Measurements from ENCODE around the gene TOR1B.

TOR1B gene

GRCh38 chr9:129815278-129815677 lies 12.3 kb downstream of the TOR1B start:
- DNase-seq, result no peak

GRCh38 chr9:129816501-129817435 lies 13.8 kb downstream of the TOR1B start:
- no peak for DNase-seq

- no peak for DNase-seq
Measured at GRCh38 chr9:129822898-129823541, 20.0 kb downstream of the TOR1B start.

GRCh38 chr9:129823542-129823934 lies 20.6 kb downstream of the TOR1B start:
- no peak for DNase-seq

- peak; percentile 91 for DNase-seq
Measured at GRCh38 chr9:129823935-129824601, 21.1 kb downstream of the TOR1B start, which contains the start of gene TOR1A. Gene TOR1A (minus strand): TSS chr9:129824136. CDS start chr9:129824085, 51 bp downstream.

GRCh38 chr9:129826344-129826743 lies 23.4 kb downstream of the TOR1B start:
- no peak for DNase-seq

GRCh38 chr9:129826759-129827158 lies 23.8 kb downstream of the TOR1B start:
- no peak for DNase-seq

- no peak for DNase-seq
Measured at GRCh38 chr9:129828051-129828450, 25.1 kb downstream of the TOR1B start.

- no peak for DNase-seq
Measured at GRCh38 chr9:129828969-129829368, 26.0 kb downstream of the TOR1B start.

- DNase-seq, result no peak
Measured at GRCh38 chr9:129832982-129833381, 30.0 kb downstream of the TOR1B start.

GRCh38 chr9:129834489-129835127 lies 31.6 kb downstream of the TOR1B start:
- no peak for DNase-seq

- DNase-seq, result peak; percentile 85
Measured at GRCh38 chr9:129835128-129835859, 32.3 kb downstream of the TOR1B start, which contains the start of the genes C9orf78 and USP20. Gene C9orf78 (minus strand): TSS chr9:129835275. CDS start chr9:129835221, 54 bp downstream. Gene USP20 (plus strand): TSS chr9:129835458. CDS start chr9:129852556, 17,098 bp downstream.

- no peak for DNase-seq
Measured at GRCh38 chr9:129835860-129836223, 32.9 kb downstream of the TOR1B start.

GRCh38 chr9:129836311-129837007 lies 33.5 kb downstream of the TOR1B start:
- DNase-seq, result no peak

GRCh38 chr9:129838707-129839259 lies 35.8 kb downstream of the TOR1B start:
- no peak for DNase-seq

GRCh38 chr9:129839324-129840023 lies 36.5 kb downstream of the TOR1B start:
- DNase-seq, result no peak

- peak; percentile 86 for DNase-seq
Measured at GRCh38 chr9:129840034-129840433, 37.0 kb downstream of the TOR1B start.

- no peak for DNase-seq
Measured at GRCh38 chr9:129841071-129841470, 38.1 kb downstream of the TOR1B start.

GRCh38 chr9:129845373-129845772 lies 42.4 kb downstream of the TOR1B start:
- no peak for DNase-seq

- no peak for DNase-seq
Measured at GRCh38 chr9:129848712-129849441, 45.9 kb downstream of the TOR1B start.

All from NCI-H1417 treated with DMSO at 0.1 percent for 48 hours (cell line).